HG03571 (cell line): ENCODE measurements around the gene RPLP1.

Experiments
- ATAC-seq: cut with Tn5 transposase; IDR thresholded peaks from one replicate; pipeline ENCODE4 v1.9.1; 2021; ENCODE audit not compliant: unreplicated experiment

The RPLP1 gene

GRCh38 chr15:69468241-69469121, 15.9 kb downstream of the RPLP1 start:
- no peak for ATAC-seq

GRCh38 chr15:69469467-69470201, 17.0 kb downstream of the RPLP1 start:
- ATAC-seq, result no peak

DNA sequence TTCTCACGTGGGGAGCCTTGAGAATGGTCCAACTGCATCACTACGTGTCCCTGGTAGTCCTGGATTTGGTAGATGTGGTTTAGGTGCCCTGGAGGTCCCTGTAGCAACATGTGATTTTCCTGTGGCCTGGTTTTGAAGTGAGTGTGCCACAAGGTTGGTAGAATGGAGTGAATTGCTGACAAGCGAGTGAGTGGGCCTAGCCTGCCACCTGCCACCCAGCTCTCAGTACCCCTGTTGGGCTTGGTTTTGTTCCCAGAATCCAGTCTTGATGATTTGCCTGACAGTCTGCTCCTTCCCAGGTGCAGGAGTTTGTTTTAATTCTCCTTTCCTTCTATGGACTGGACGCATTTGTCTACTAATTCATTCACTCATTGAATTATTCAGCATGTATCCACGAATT, 19.4 kb downstream of the RPLP1 start:
- ATAC-seq, result no peak

- ATAC-seq, result no peak
Observed at GRCh38 chr15:69472562-69472961, 19.9 kb downstream of the RPLP1 start.

GRCh38 chr15:69474291-69474690, 21.7 kb downstream of the RPLP1 start:
- ATAC-seq, result no peak

DNA sequence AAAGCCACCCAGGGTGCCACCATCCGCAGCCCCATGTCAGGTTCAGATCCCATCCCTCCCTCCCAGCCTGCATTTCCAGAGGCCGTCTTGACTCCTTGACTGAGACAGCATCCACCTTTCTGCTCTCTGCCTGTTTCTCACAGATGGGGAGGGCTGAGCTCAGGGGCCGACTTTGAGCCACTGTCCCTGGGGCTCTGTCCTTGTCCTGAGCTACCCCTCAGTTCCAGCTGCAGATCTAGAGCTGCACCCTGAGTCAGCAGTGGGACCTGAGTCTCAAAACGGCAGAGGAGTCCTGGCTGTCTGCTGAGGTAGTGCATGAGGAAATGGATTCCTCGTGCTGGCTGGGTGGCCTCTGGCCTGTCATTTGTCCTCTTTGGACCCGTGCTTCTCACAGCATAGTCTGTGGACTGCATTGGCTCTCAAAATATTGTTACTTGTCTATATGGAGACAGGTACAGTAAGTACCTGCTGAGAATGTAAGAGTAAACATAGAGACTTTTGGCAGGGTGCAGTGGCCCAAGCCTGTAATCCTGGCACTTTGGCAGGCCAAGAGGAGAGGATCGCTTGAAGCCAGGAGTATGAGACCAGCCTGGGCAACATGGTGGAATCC, 22.3 kb downstream of the RPLP1 start:
- no peak for ATAC-seq

GRCh38 chr15:69475769-69476358, 23.2 kb downstream of the RPLP1 start:
- no peak for ATAC-seq

DNA sequence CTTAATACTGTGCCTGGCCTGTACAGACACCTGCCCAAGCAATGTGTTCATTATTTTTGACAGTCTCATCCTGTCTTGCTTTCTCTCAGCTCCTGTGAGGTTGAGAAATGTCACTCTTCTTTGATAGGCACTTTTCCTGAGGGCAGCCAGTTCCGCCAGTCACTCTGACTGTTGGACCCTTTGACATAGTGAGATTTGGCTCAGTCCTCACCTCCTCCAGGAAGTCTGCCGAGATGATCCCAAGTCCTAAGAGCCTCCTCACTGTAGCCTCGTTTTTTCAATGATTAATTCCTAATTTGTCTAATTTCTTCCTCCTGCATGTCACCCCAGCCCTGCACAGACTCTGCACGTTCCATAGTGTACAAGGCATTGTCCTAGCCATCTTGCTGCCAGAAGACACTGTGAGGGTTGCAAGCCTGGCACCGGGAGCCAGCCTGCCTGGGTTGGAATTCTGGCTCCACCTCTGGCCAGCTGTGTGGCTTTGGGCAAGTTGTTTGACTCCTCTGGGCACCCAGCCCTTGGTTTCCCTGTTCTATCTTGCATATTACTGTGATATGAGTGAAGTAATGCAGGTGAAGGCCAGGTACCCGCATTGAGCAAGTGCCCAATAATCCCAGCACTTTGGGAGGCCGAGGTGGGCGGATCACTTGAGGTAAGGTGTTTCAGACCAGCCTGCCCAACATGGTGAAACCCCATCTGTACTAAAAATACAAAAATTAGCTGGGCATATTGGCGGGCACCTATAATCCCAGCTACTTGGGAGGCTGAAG, 24.3 kb downstream of the RPLP1 start:
- no peak for ATAC-seq

GRCh38 chr15:69478259-69478781, 25.7 kb downstream of the RPLP1 start:
- ATAC-seq, result no peak

- no peak for ATAC-seq
Observed at GRCh38 chr15:69479081-69479480, 26.5 kb downstream of the RPLP1 start.

- no peak for ATAC-seq
Observed at GRCh38 chr15:69479971-69480370, 27.4 kb downstream of the RPLP1 start.

DNA sequence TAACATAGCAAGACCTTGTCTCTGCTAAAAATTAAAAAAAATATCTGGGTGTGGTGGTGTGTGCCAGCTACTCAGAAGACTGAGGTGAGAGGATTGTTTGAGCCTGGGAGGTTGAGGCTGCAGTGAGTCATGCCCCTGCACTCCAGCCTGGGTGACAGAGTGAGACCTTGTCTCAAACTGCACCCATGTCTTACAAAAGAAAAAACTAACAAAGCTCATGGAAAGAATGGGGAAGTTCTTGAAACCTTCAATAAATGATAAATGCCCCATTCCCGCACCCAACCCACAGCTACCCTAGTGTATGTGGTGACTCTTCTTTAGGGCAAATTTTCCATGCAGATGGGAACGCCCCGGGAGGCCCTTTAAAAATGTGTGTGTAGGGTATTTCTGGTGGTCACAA, 28.3 kb downstream of the RPLP1 start:
- ATAC-seq, result no peak

DNA sequence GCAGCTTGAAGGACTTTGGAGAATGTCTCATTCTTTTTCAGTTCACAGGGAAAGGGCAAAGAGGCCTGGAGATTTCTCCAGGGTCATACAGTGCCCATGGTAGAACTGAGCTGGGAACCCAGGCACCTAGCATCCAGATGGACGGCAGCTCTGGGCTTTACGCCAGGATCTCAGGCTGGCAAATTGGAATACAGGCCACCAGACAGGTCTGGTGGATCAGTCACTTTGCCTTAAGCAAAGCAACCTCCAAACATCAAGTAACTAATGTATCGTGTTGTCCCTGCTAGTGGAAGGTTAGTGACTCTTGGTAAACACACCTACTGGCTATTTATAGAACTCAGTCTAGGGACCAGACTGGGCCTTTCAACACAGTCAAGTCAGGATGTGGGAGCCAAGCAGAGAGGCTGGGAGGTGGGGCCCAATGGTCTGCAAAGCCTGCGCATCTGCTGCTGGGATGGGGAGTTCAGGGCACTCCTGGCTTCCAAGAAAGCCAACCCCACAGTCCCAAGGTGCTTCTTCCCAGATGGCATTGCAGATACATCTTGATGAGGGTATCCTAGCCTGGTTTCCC, 30.2 kb downstream of the RPLP1 start:
- ATAC-seq, result no peak

DNA sequence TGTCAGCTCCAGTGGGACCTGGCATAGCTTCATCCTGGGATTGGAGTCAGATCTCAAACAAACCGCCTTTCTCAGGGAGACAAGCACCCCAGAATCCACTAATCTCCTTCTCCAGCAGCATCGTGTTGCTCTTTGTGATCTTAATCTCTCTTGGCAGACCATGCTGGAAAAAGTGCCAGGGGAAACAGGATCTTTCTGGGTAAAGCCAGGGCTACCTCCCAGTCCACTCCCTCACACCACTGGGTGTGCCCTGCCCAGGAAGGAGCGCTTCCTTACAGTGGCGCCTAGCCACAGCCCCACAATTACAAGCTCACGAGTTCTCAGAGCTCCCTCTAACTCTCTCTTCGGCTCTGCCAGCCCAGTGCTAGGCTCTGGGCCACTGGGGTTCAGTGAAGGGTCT, 32.2 kb downstream of the RPLP1 start:
- no peak for ATAC-seq

- no peak for ATAC-seq
Observed at GRCh38 chr15:69486481-69487110, 34.0 kb downstream of the RPLP1 start.

DNA sequence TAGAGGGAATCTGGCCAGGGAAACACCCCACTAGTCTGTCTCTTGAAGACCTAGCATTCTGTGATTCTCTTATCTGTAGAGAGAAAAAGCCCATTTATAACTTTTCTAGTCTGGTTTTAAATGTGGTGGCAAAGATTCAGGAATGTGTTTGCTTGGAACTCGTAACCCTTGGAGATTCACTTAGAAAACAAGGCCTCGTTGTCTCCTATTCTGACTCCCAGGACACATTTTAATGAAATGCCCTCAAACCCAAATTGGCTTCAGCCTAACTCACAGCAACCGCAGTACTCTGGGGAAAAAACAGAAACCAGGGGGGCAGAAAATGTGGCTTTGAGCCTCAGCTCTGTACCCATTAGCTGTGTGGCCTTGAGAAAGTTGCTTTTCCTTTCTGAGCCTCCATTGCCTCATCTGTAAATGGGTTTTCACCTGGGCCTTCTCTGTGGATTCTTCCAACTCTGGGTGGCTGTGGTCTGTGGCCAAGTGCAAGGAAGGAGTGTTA, 36.5 kb downstream of the RPLP1 start:
- no peak for ATAC-seq

DNA sequence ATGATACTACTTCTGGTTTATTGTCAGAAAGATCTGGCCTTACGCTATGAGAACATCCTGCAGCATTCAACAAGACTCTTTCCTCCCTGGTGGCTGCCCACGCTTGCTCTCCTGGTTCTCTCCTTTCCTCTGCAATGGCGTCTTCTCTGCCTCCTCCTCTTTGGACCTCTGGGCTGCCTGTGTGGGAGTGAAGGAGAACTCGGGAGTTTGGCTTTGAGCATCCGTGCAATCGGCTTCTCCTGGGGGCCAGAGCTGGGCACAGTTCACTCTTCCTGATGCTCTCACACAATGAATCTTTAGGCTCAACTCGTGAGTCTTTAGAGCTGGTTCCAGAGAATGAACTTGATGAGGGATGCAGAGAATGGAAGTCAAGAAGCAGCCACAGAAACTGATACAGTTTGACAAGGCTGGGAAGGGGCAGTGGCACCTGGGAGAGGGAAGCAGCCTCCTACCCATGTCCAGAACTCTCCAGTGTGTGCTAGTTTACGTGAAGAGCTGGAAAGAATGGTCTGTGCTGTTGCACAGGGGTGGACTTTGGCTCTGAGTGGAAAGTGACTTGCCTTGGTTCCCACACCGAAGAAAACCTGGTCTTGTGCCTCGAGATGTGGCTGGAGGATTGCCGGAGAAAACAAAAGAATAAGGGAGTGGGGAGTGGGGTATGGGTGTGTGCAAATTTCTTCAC, 37.9 kb downstream of the RPLP1 start:
- ATAC-seq, result no peak

DNA sequence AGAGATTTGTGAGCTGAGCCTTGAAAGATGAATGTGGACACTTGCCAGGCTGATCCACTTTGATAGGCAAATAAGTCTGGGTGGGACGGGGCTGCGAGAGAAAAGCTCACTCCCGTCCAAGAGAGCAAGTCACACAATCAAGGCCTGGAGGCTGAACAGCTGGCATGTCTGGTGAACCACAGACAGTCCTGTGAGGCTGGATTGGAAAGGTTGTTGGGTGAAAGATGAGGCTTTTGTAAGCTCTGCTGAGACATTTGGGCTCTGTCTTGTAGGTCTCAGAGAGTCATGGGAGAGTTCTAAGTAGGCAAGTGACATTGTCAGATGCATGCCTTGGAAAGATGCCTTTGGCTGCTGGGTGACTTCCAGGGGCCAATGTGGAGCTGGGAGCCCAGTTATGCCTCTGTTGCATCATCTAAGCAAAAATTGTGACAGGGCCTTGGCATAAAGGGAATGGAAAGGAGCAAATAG, 38.5 kb downstream of the RPLP1 start:
- ATAC-seq, result no peak

GRCh38 chr15:69493406-69493805, 40.8 kb downstream of the RPLP1 start:
- ATAC-seq, result no peak
